Gastroesophageal sphincter (tissue), 4 donors: ENCODE measurements around the gene TYRO3. TPM values are rescaled to one million over a fixed set of nuclear protein-coding genes. Genes with fewer than 3 reads are reported as not detected.

Source experiments
- ATAC-seq: fragments of 150-250 bp; one replicate; pipeline ENCODE4 v1.9.1; 2016; ENCODE audit warnings: mild to moderate bottlenecking, moderate library complexity
- H3K27ac ChIP-seq, 4 donors: fragments of 200-600 bp; sonication (generic) in 3 of 4; 1 replicate in 3 of 4; 2 replicates in 1 of 4; pipeline ENCODE4 v1.5.1; 2016 to 2019
- H3K27me3 ChIP-seq: fragments of 200-600 bp; sonication (generic); one replicate; pipeline ENCODE4 v1.5.1; 2019
- H3K36me3 ChIP-seq, 2 donors: fragments of 200-600 bp; sonication (generic); one replicate each; pipeline ENCODE4 v1.5.1; 2019; ENCODE audit warnings: control low read depth in 1 of 2
- H3K4me1 ChIP-seq, 3 donors: fragments of 200-600 bp; sonication (generic); 1 replicate in 2 of 3; 2 replicates in 1 of 3; pipeline ENCODE4 v1.5.1; 2016 to 2019; ENCODE audit warnings: control low read depth in 2 of 3
- H3K4me3 ChIP-seq, 2 donors: fragments of 200-600 bp; sonication (generic); one replicate each; pipeline ENCODE4 v1.5.1; 2019; ENCODE audit warnings: mild to moderate bottlenecking in 1 of 2, moderate library complexity in 1 of 2
- H3K9me3 ChIP-seq, 3 donors: fragments of 200-600 bp; sonication (generic); one replicate each; pipeline ENCODE4 v1.5.1; 2017 to 2019; ENCODE audit warnings: control low read depth in 2 of 3
- CTCF ChIP-seq, 4 experiments: fragments of 200-600 bp in 2 of 4; fragments of 450-650 bp in 2 of 4; sonication (generic) in 1 of 4; IDR thresholded peaks; one replicate each; pipeline ENCODE4 v1.5.1; 2017 to 2019; ENCODE audit warnings: antibody characterized with exemption in 4 of 4, mild to moderate bottlenecking in 2 of 4, moderate library complexity in 2 of 4
- EP300 ChIP-seq: sonication (generic); formaldehyde crosslinking; IDR thresholded peaks from one replicate; pipeline ENCODE4 v1.6.1; 2017; ENCODE audit warnings: antibody characterized with exemption, mild to moderate bottlenecking
- POLR2A ChIP-seq, 2 donors: fragments of 450-650 bp; IDR thresholded peaks; one replicate each; pipeline ENCODE4 v1.6.1; 2017; ENCODE audit warnings: antibody characterized with exemption in 2 of 2, mild to moderate bottlenecking in 2 of 2, moderate library complexity in 1 of 2
- POLR2AphosphoS5 ChIP-seq: sonication (generic); formaldehyde crosslinking; IDR thresholded peaks from one replicate; pipeline ENCODE4 v1.6.1; 2017; ENCODE audit warnings: antibody characterized with exemption
- WGBS, 2 donors: methylation state at CpG; one replicate each; pipeline ENCODE4 v1.1.5; 2018; ENCODE audit warnings: low coverage in 1 of 2; 5-methylcytosine and 5-hydroxymethylcytosine counted together
- total RNA-seq, 4 donors: library from RNA; depleted of rRNA; stranded (reverse); fragments of >200 nt; gene quantifications; one replicate each; pipeline ENCODE4 v1.1.0, GENCODE V29; 2016

TYRO3 gene
- total RNA-seq, 4 donors from 2014 or later: 3.1 to 9.5 (median 8.4) TPM

GRCh38 chr15:41599061-41599460 lies 40.0 kb downstream of the TYRO3 start:
- TF ChIP-seq EP300: no peak
- TF ChIP-seq CTCF (IDR thresholded peaks at IDR 0.05): no peak
- no peak for TF ChIP-seq POLR2AphosphoS5
- TF ChIP-seq POLR2A (IDR thresholded peaks at IDR 0.05): no peak
- no CpG with 5 or more reads among the region's 1 CpG for WGBS, 2 donors

DNA sequence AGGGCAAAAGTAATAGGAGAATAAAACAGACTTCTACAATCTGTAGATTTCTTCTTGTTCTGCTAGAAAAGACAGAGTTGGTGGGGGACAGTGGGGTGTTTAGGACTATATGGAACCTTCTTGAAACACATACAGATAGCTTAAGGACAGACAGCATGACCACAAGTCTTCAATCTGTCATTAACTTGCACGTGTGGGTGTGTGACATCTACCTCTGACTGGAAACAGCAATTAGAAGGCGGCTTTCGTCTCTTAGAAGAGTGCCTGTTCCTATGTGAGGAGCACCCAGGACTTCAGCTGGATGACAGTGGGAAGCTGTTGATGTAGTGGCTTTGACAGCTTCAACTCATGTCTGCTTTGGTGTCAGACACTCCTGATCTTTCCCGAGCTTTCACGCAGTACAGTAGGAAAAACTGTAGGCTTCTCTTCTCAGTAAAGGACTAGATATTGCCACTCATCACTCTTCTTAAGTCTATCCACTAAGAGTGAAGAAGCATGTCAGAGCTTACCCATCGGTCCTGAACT lies 44.5 kb downstream of the TYRO3 start:
- Histone ChIP-seq H3K27ac (peak overlapping the region in 2 of 4 donors; percentile 41 to 59), H3K4me3 (no peak overlapping the region), H3K4me1 (peaks cover 0 to 15% (median 6%) of the 10 kb centered on the region in 3 donors), H3K9me3 (no peaks in the 10 kb centered on the region), H3K27me3 (no peaks in the 10 kb centered on the region), H3K36me3 (no peaks in the 10 kb centered on the region)
- no peak for TF ChIP-seq POLR2A (IDR thresholded peaks at IDR 0.05)
- ATAC-seq: no peak
- 78% methylated on average over 3 of the region's 6 CpGs; no CpG with 5 or more reads in 1 of the 2 donors for WGBS, 2 donors

More at GRCh38 chr15:41599061-41599460, 40.0 kb downstream of the TYRO3 start:
- peaks cover 0 to 6% (median 1%) of the 10 kb centered on the region in 3 donors for H3K4me1 ChIP-seq
- ATAC-seq: no peak
- H3K36me3 ChIP-seq: no peaks in the 10 kb centered on the region
- no peak overlapping the region for H3K4me3 ChIP-seq
- no peak overlapping the region for H3K27ac ChIP-seq
- no peaks in the 10 kb centered on the region for H3K9me3 ChIP-seq
- H3K27me3 ChIP-seq: no peaks in the 10 kb centered on the region

DNA sequence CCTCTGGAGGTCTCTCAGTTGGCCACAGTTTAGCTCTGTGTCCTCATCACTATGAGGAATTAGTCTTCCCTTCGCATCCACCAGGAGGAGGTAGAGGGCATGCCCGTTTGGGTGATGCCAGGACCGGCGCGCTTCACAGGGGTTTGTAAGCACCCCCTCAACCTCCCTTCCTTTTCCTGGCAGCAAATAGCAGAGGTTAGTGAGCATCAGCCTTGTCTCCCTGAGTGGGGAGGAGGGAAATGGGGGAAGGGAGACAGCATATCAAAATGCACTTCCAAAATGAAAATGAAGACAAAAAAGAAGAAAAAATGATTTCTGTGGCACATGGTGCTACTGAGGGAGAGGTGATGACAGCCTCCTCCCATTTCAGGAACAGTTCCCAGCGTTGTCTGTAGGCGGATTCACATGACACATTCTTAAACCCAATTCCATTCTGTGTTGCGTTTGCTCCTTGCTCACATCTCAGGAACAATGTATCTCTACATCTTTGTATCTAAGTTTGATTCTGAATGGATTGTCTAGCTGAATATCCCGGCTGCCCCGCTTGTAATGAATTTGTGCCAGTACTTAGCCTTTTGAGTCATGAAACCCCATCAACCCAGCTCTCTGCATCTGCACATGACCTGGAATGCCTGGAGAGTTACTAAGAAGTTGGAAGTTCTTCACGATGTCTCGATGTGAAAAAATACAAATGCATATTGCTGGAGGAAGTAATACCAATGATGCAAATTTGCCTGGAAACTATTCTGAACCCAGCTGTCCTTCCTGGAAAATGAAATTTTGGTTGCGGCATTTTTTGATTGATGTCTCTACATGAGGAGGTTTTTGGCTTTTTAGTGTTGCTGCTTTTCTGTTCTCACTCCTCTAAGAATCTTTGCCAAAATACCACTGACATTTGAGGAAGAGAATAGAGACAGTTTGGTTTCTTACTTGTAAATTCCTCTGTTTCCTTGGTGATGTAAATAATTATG lies 45.2 kb downstream of the TYRO3 start:
- no peaks in the 10 kb centered on the region for H3K9me3 ChIP-seq
- TF ChIP-seq CTCF (IDR thresholded peaks at IDR 0.05) (peak; percentile 63 to 90 (median 77)), POLR2AphosphoS5 (no peak), POLR2A (IDR thresholded peaks at IDR 0.05) (no peak)
- peaks cover 0 to 15% (median 6%) of the 10 kb centered on the region in 3 donors for H3K4me1 ChIP-seq
- peak overlapping the region; percentile 34 to 35 for H3K4me3 ChIP-seq
- H3K27ac ChIP-seq: peak overlapping the region in 3 of 4 donors; percentile 17 to 59 (median 41)
- peak; percentile 90 for ATAC-seq
- no peaks in the 10 kb centered on the region for H3K27me3 ChIP-seq
- no peaks in the 10 kb centered on the region for H3K36me3 ChIP-seq
- WGBS, 2 donors: 7 to 11% methylated on average over 8 to 11 of the region's 13 CpGs

DNA sequence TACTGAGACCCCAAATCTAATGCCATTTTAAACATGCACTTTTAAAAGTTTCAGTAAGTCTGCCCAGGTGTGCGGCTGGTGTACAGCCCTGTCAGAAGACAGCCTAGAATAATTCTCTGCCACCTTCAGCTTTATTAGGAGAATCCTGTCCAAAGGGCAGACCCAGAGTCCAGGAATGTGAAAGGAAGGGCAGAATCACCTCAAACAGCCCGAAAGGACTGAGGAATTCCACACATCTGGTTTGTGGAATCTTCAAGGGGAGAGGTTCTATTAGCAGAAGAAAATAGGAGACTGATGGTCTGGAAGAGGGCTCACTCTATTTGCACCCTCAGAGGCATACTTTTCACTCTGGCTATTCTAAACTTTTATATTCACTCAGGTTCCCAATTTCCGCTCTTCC lies 46.6 kb downstream of the TYRO3 start:
- no peak overlapping the region for H3K27ac ChIP-seq
- no peaks in the 10 kb centered on the region for H3K36me3 ChIP-seq
- H3K9me3 ChIP-seq: no peaks in the 10 kb centered on the region
- 89 to 93% methylated on average over 3 of the region's 3 CpGs for WGBS, 2 donors
- H3K27me3 ChIP-seq: no peaks in the 10 kb centered on the region
- no peak for ATAC-seq
- TF ChIP-seq CTCF (IDR thresholded peaks at IDR 0.05) (no peak), EP300 (no peak), POLR2AphosphoS5 (no peak), POLR2A (IDR thresholded peaks at IDR 0.05) (no peak)
- H3K4me3 ChIP-seq: no peak overlapping the region
- H3K4me1 ChIP-seq: peaks cover 0 to 15% (median 6%) of the 10 kb centered on the region in 3 donors

DNA sequence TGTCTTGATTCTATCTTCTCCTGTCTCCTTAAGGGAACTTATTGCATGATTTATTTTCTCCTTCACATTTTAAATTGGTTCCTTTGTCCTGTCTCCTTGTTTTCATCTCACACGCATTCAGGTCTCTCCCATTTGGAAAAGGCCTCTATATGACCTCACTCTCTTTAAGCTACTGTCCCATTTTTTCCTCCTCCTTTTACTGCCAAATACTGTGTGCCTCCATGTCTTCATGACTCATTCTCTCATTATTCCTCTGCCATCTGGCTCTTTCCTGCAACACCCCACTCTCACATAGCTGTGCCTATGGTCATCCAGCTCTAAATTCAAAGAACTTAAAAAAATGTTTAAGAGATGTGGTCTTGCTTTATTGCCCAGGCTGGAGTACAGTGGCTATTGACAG lies 48.0 kb downstream of the TYRO3 start:
- H3K4me3 ChIP-seq: no peak overlapping the region
- no peak for TF ChIP-seq POLR2AphosphoS5
- no peak for TF ChIP-seq EP300
- no peak for TF ChIP-seq POLR2A (IDR thresholded peaks at IDR 0.05)
- TF ChIP-seq CTCF (IDR thresholded peaks at IDR 0.05): no peak
- H3K36me3 ChIP-seq: no peaks in the 10 kb centered on the region
- no peaks in the 10 kb centered on the region for H3K9me3 ChIP-seq
- H3K4me1 ChIP-seq: peaks cover 0 to 15% (median 6%) of the 10 kb centered on the region in 3 donors
- H3K27me3 ChIP-seq: no peaks in the 10 kb centered on the region
- H3K27ac ChIP-seq: no peak overlapping the region
- no peak for ATAC-seq
- WGBS, 2 donors: 11 to 26% methylated on average over 1 of the region's 1 CpG
